Loucy (cell line): ENCODE measurements around the gene CFAP107.

Experiments used
- H2AFZ ChIP-seq: fragments of 200-600 bp; sonication (generic); 2 replicates; pipeline ENCODE4 v1.6.0; 2016; ENCODE audit warnings: antibody characterized with exemption, mild to moderate bottlenecking, low read length, moderate library complexity
- H3F3A ChIP-seq: fragments of 200-600 bp; 2 replicates; pipeline ENCODE4 v1.6.0; 2016; ENCODE audit warnings: antibody characterized with exemption, low read depth, mild to moderate bottlenecking
- H3K27me3 ChIP-seq: fragments of 200-600 bp; sonication (generic); 2 replicates; pipeline ENCODE4 v1.6.1; 2014; ENCODE audit warnings: low read length, mild to moderate bottlenecking; ENCODE audit not compliant: insufficient read depth, poor library complexity, severe bottlenecking
- H3K36me3 ChIP-seq: fragments of 200-600 bp; sonication (generic); 2 replicates; pipeline ENCODE4 v1.6.1; 2016; ENCODE audit warnings: low read length; ENCODE audit not compliant: insufficient read depth
- H3K4me1 ChIP-seq: fragments of 200-600 bp; sonication (generic); 2 replicates; pipeline ENCODE4 v1.5.1; 2014; ENCODE audit warnings: low read length, mild to moderate bottlenecking; ENCODE audit not compliant: insufficient read depth, poor library complexity, severe bottlenecking
- H3K4me2 ChIP-seq: fragments of 200-600 bp; sonication (generic); 2 replicates; pipeline ENCODE4 v1.6.0; 2014; ENCODE audit warnings: antibody characterized with exemption, low read length, low read depth, mild to moderate bottlenecking; ENCODE audit not compliant: poor library complexity, severe bottlenecking
- H3K4me3 ChIP-seq: fragments of 200-600 bp; sonication (generic); 2 replicates; pipeline ENCODE4 v1.5.1; 2014; ENCODE audit warnings: low read length, mild to moderate bottlenecking, mixed read lengths; ENCODE audit not compliant: poor library complexity, severe bottlenecking
- H3K79me2 ChIP-seq: fragments of 200-600 bp; sonication (generic); 2 replicates; pipeline ENCODE4 v1.6.1; 2014; ENCODE audit warnings: low read length; ENCODE audit not compliant: insufficient read depth
- H3K9ac ChIP-seq: fragments of 200-600 bp; sonication (generic); 2 replicates; pipeline ENCODE4 v1.6.0; 2014; ENCODE audit warnings: mild to moderate bottlenecking, low read depth, low read length, moderate library complexity; ENCODE audit not compliant: poor library complexity, severe bottlenecking
- H3K9me2 ChIP-seq: fragments of 200-600 bp; sonication (generic); replicated peaks from 2 replicates; pipeline ENCODE4 v1.6.1; 2016; ENCODE audit warnings: low read depth, low read length, mixed read lengths
- H3K9me3 ChIP-seq: fragments of 200-600 bp; sonication (generic); 2 replicates; pipeline ENCODE4 v1.6.1; 2014; ENCODE audit warnings: mild to moderate bottlenecking, antibody characterized with exemption, low read length, low read depth; ENCODE audit not compliant: insufficient read depth
- H4K20me1 ChIP-seq: fragments of 200-600 bp; sonication (generic); 2 replicates; pipeline ENCODE4 v1.6.0; 2014; ENCODE audit warnings: antibody characterized with exemption, low read length, mild to moderate bottlenecking; ENCODE audit not compliant: insufficient read depth, poor library complexity, severe bottlenecking
- EZH2phosphoT487 ChIP-seq: fragments of 200-600 bp; IDR thresholded peaks from 2 replicates; pipeline ENCODE4 v1.6.1; 2018; ENCODE audit warnings: antibody characterized with exemption, mild to moderate bottlenecking, moderate library complexity, borderline replicate concordance
- TF ChIP-seq, protein P1 (sequence below): fragments of 200-600 bp; sonication (generic); conservative IDR thresholded peaks from 2 replicates; pipeline ENCODE4 v1.5.1; 2014; ENCODE audit warnings: mild to moderate bottlenecking, antibody characterized with exemption, low read length

The CFAP107 gene

DNA sequence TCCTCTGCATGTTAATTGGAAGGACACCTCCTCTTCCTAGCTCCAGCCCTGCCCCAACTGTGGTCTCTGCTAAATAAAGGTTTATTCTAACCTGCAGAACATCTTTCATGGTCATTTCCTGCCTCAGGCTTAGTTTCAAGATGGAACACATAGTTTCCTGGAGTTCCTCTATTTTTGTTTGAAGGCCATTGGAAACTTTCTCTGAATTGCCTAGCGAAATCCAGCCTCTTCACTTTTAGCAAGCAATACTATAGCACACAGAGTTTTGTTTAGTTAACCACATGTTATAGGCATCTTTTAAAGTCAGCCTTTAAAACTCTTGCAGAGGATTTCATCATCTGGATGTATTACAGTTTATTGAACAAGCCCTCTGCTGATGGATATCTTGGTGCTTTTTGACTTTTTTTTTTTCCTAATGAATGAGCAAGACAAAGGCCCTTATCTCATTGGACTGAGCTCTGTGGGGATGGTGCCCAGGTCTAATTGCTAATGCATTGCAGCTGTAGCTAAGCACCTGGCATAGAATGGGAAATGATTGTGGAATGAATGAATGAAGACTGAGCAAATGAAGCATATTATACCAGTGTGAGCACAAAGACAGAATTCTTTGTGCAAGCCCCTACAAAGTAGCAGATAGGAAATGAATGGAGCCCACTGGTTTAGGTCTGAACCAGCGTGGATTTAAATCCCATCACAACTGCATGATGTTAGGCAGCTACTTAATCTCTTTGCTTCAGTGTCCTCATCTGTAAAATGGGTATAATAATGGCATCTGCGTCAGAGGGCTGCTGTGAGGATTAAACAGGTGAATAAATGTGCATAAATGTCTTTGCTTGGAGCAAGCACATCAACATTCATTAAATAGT is 641 bp upstream of the CFAP107 start:
- TF ChIP-seq EZH2phosphoT487 = no peak
- Histone ChIP-seq H3K4me1 (no peaks in the 10 kb centered on the region), H3K9me2 (no peaks in the 10 kb centered on the region)

DNA sequence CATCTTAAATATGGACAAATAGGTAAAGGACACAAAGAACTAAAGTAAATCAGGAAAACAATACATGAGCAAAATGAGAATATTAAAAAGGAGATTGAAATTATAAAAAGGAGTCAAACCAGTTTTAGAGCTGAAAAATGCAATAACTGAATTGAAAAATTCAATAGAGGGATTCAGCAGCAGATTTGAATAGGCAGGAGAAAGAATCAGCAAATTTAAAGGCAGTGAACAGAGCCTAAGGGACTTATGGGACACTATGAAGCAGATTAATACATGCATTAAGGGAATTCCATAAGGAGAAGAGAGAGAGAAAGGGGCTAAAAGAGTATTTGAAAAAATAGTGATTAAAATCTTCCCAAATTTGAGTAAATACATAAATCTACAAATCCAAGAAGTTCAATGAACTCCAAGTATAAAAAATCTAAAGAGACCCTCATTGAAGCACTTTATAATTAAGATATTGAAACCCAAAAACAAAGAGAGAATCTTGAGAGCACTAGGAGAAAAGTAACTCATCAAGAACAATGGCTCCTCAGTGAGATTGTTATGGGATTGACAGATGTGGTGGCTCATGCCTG is 2.9 kb downstream of the CFAP107 start:
- Histone ChIP-seq H3K36me3 (no peaks in the 10 kb centered on the region), H3K27me3 (no peaks in the 10 kb centered on the region), H4K20me1 (no peaks in the 10 kb centered on the region), H3K4me2 (no peak overlapping the region), H3F3A (no peaks in the 10 kb centered on the region), H3K4me3 (no peak overlapping the region), H3K4me1 (no peaks in the 10 kb centered on the region), H3K79me2 (no peaks in the 10 kb centered on the region), H3K9me3 (peaks cover 11% of the 10 kb centered on the region; the same call in 1 of the 2 replicates), H3K9ac (no peak overlapping the region), H2AFZ (no peak overlapping the region), H3K9me2 (no peaks in the 10 kb centered on the region)
- TF ChIP-seq, protein P1, sequence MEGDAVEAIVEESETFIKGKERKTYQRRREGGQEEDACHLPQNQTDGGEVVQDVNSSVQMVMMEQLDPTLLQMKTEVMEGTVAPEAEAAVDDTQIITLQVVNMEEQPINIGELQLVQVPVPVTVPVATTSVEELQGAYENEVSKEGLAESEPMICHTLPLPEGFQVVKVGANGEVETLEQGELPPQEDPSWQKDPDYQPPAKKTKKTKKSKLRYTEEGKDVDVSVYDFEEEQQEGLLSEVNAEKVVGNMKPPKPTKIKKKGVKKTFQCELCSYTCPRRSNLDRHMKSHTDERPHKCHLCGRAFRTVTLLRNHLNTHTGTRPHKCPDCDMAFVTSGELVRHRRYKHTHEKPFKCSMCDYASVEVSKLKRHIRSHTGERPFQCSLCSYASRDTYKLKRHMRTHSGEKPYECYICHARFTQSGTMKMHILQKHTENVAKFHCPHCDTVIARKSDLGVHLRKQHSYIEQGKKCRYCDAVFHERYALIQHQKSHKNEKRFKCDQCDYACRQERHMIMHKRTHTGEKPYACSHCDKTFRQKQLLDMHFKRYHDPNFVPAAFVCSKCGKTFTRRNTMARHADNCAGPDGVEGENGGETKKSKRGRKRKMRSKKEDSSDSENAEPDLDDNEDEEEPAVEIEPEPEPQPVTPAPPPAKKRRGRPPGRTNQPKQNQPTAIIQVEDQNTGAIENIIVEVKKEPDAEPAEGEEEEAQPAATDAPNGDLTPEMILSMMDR = no peak
- no peak for TF ChIP-seq EZH2phosphoT487

More for the DNA sequence above, 641 bp upstream of the CFAP107 start:
- Histone ChIP-seq H3K79me2 (no peaks in the 10 kb centered on the region), H3K9ac (no peak overlapping the region), H3K27me3 (no peaks in the 10 kb centered on the region), H2AFZ (no peak overlapping the region), H3K9me3 (peaks cover 11% of the 10 kb centered on the region; the same call in 1 of the 2 replicates), H4K20me1 (no peaks in the 10 kb centered on the region), H3K4me3 (no peak overlapping the region), H3K36me3 (no peaks in the 10 kb centered on the region), H3F3A (no peaks in the 10 kb centered on the region), H3K4me2 (no peak overlapping the region)

DNA sequence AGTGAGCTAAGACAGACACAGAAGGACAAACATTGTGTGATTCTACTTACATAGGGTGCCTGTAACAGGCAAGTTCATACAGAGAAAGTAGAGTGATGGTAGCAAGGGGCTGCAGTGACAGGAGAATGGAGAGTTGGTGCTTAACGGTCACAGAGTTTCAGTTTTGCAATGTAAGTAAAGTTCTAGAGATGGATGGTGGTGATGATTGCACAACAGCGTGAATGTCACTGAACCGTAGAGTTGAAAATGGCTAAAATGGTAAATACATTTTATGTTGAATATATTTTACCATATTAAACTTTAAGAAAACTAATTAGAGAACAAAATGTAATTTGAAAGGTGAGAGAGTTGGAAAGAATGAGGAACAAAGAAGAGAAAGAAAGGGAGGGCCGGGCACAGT is 8.7 kb downstream of the CFAP107 start:
- no peak overlapping the region for H3K4me3 ChIP-seq
- H3K9me2 ChIP-seq = no peaks in the 10 kb centered on the region
- no peak overlapping the region for H3K4me2 ChIP-seq
- no peaks in the 10 kb centered on the region for H3K27me3 ChIP-seq
- H3K36me3 ChIP-seq = no peaks in the 10 kb centered on the region
- no peak overlapping the region for H3K9ac ChIP-seq
- TF ChIP-seq EZH2phosphoT487 = no peak
- TF ChIP-seq, protein P1 = no peak
- H3K4me1 ChIP-seq = no peaks in the 10 kb centered on the region
- no peaks in the 10 kb centered on the region for H3K79me2 ChIP-seq
- no peaks in the 10 kb centered on the region for H4K20me1 ChIP-seq
- H3F3A ChIP-seq = no peaks in the 10 kb centered on the region
- no peaks in the 10 kb centered on the region for H3K9me3 ChIP-seq
- H2AFZ ChIP-seq = no peak overlapping the region
